Measurements from ENCODE around the gene SCAMP3.

- no peak for TF ChIP-seq MXI1 (conservative IDR thresholded peaks at IDR 0.05; ENCODE audit: poor library complexity, severe bottlenecking)
- TF ChIP-seq CTCF (IDR thresholded peaks at IDR 0.05; ENCODE audit: poor library complexity, severe bottlenecking), result peak; percentile 30
- no peak for TF ChIP-seq POLR2AphosphoS5 (IDR thresholded peaks at IDR 0.05)
- no peak for TF ChIP-seq TAF1 (IDR thresholded peaks at IDR 0.05; ENCODE audit: low read depth)
- no peak for TF ChIP-seq REST (IDR thresholded peaks at IDR 0.05; ENCODE audit: borderline replicate concordance)
- no peak for TF ChIP-seq EP300 (conservative IDR thresholded peaks at IDR 0.05; ENCODE audit: poor library complexity, severe bottlenecking)
Measured at GRCh38 chr1:155261493-155261851, 688 bp downstream of the SCAMP3 start.
